Pons (tissue), 1 donor: ENCODE results near the gene RASSF8.

Source experiments
- DNase-seq: peaks from one replicate; pipeline ENCODE4 v3.0.0-alpha.2; 2016; ENCODE audit warnings: low spot score

RASSF8 gene

GRCh38 chr12:25958428-25959070 lies at the start of gene RASSF8:
Gene RASSF8, plus strand, starts transcription at chr12:25958682. Its CDS starts 96,662 bp downstream, at chr12:26055344.
- DNase-seq: peak; percentile 57

GRCh38 chr12:25914551-25914950 lies 43.9 kb upstream of the RASSF8 start:
- no peak for DNase-seq

- no peak for DNase-seq
These were observed 33.9 kb upstream of the RASSF8 start for GRCh38 chr12:25924491-25925001.

- DNase-seq: no peak
These were observed 33.4 kb upstream of the RASSF8 start for GRCh38 chr12:25925064-25925463.

- no peak for DNase-seq
These were observed 31.9 kb upstream of the RASSF8 start for GRCh38 chr12:25926536-25926935.

GRCh38 chr12:25929142-25929541 lies 29.3 kb upstream of the RASSF8 start:
- DNase-seq: no peak

- no peak for DNase-seq
These were observed 25.5 kb upstream of the RASSF8 start for GRCh38 chr12:25932971-25933370.

- no peak for DNase-seq
These were observed 24.0 kb upstream of the RASSF8 start for GRCh38 chr12:25934456-25934855.

- DNase-seq: no peak
These were observed 22.9 kb upstream of the RASSF8 start for GRCh38 chr12:25935355-25936144.

GRCh38 chr12:25937096-25937495 lies 21.4 kb upstream of the RASSF8 start:
- DNase-seq: no peak

- DNase-seq: no peak
These were observed 19.9 kb upstream of the RASSF8 start for GRCh38 chr12:25938581-25938980.

GRCh38 chr12:25939606-25940005 lies 18.9 kb upstream of the RASSF8 start:
- no peak for DNase-seq

- DNase-seq: no peak
These were observed 17.6 kb upstream of the RASSF8 start for GRCh38 chr12:25940886-25941285.

- no peak for DNase-seq
These were observed 15.8 kb upstream of the RASSF8 start for GRCh38 chr12:25942709-25943108.

- DNase-seq: no peak
These were observed 14.5 kb upstream of the RASSF8 start for GRCh38 chr12:25943940-25944339.

GRCh38 chr12:25949343-25949742 lies 9.1 kb upstream of the RASSF8 start:
- DNase-seq: no peak

GRCh38 chr12:25950329-25951115 lies 8.0 kb upstream of the RASSF8 start:
- DNase-seq: no peak

GRCh38 chr12:25957793-25958427 lies 572 bp upstream of the RASSF8 start:
- peak; percentile 58 for DNase-seq

- peak; percentile 87 for DNase-seq
These were observed 834 bp downstream of the RASSF8 start for GRCh38 chr12:25959071-25959961.

GRCh38 chr12:25960143-25960542 lies 1.7 kb downstream of the RASSF8 start:
- peak; percentile 85 for DNase-seq

GRCh38 chr12:25960961-25961360 lies 2.5 kb downstream of the RASSF8 start:
- DNase-seq: no peak
